Measurements from ENCODE around the gene SPRYD7.

DNA sequence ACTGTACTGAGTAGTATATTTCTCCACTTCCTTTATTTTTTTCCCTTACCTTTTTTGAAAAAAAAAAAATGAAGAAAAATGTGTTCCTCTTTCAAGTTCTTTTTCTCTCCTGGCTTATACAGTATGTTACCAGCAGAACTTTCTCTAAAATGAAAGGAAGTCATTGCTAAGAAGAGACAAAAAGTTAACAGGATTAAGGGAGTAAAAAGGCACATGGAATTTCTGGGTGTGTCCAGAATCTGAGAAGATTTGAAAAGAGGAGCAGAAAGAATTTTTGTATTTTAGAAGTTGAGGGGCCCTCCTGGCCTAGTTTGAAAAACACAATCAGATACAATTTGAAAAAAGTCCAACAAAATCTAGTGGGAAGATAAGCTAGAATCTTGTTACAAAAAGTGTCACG is 39.7 kb upstream of the SPRYD7 start:
- TF ChIP-seq EZH2 (IDR thresholded peaks at IDR 0.05) (no peak), POLR2AphosphoS5 (IDR thresholded peaks at IDR 0.05; ENCODE audit: borderline replicate concordance, low read depth, low read length) (no peak)
